DOHH2 (cell line): ENCODE results near the gene PGA3.
A peak's percentile ranks its signal among the peaks of the same experiment; 100 is the strongest.

Experiments
- H3F3A ChIP-seq: fragments of 200-600 bp; sonication (generic), shearing (Covaris generic); 2 replicates; pipeline ENCODE4 v1.6.0; 2016; ENCODE audit warnings: antibody characterized with exemption, mild to moderate bottlenecking; ENCODE audit not compliant: control insufficient read depth, insufficient read depth
- H3K27ac ChIP-seq: fragments of 200-600 bp; sonication (generic); 2 replicates; pipeline ENCODE4 v1.5.1; 2014; ENCODE audit warnings: low read depth, mild to moderate bottlenecking, low read length, moderate library complexity
- H3K27me3 ChIP-seq: fragments of 200-600 bp; sonication (generic); 2 replicates; pipeline ENCODE4 v1.6.1; 2014; ENCODE audit warnings: mild to moderate bottlenecking, low read length, mixed read lengths; ENCODE audit not compliant: control insufficient read depth
- H3K36me3 ChIP-seq: fragments of 200-600 bp; sonication (generic); 2 replicates; pipeline ENCODE4 v1.6.1; 2014; ENCODE audit warnings: mild to moderate bottlenecking, low read length, moderate library complexity, mixed read lengths; ENCODE audit not compliant: control insufficient read depth
- H3K4me1 ChIP-seq: fragments of 200-600 bp; sonication (generic); 2 replicates; pipeline ENCODE4 v1.6.1; 2014; ENCODE audit warnings: mild to moderate bottlenecking, low read length, mixed read lengths; ENCODE audit not compliant: control insufficient read depth
- H3K4me2 ChIP-seq: fragments of 200-600 bp; sonication (generic); 2 replicates; pipeline ENCODE4 v1.6.0; 2014; ENCODE audit warnings: mild to moderate bottlenecking, low read length, moderate library complexity
- H3K4me3 ChIP-seq: fragments of 200-600 bp; sonication (generic); 2 replicates; pipeline ENCODE4 v1.5.1; 2014; ENCODE audit warnings: mild to moderate bottlenecking, low read length, mixed read lengths
- H3K79me2 ChIP-seq: fragments of 200-600 bp; sonication (generic); 2 replicates; pipeline ENCODE4 v1.6.1; 2014; ENCODE audit warnings: mild to moderate bottlenecking, low read length, mixed read lengths; ENCODE audit not compliant: control insufficient read depth
- H3K9me2 ChIP-seq: fragments of 200-600 bp; sonication (generic); replicated peaks from 2 replicates; pipeline ENCODE4 v1.6.1; 2014; ENCODE audit warnings: mild to moderate bottlenecking, low read length, mixed read lengths; ENCODE audit not compliant: control insufficient read depth
- H3K9me3 ChIP-seq: fragments of 200-600 bp; sonication (generic); 2 replicates; pipeline ENCODE4 v1.6.1; 2014; ENCODE audit warnings: antibody characterized with exemption, low read length, mixed read lengths; ENCODE audit not compliant: control insufficient read depth, insufficient read depth
- H4K20me1 ChIP-seq: fragments of 200-600 bp; sonication (generic); 2 replicates; pipeline ENCODE4 v1.6.0; 2014; ENCODE audit warnings: low read depth, mild to moderate bottlenecking, antibody characterized with exemption, low read length, moderate library complexity; ENCODE audit not compliant: control insufficient read depth, insufficient read depth
- CTCF ChIP-seq: fragments of 200-600 bp; sonication (generic); IDR thresholded peaks from one replicate; pipeline ENCODE4 v1.5.1; 2014; ENCODE audit warnings: antibody characterized with exemption, mild to moderate bottlenecking, low read depth, low read length; ENCODE audit not compliant: poor library complexity, severe bottlenecking
- EZH2phosphoT487 ChIP-seq: fragments of 200-600 bp; sonication (generic); IDR thresholded peaks from 2 replicates; pipeline ENCODE4 v1.6.1; 2017; ENCODE audit warnings: borderline replicate concordance, mild to moderate bottlenecking, antibody characterized with exemption, low read length, moderate library complexity, mixed read lengths

PGA3 gene

GRCh38 chr11:61160487-61161189 lies 42.7 kb upstream of the PGA3 start:
- H3K27ac ChIP-seq, result peak overlapping the region; percentile 80
- peaks cover 49% of the 10 kb centered on the region for H3K4me1 ChIP-seq
- peaks cover 31% of the 10 kb centered on the region for H3K79me2 ChIP-seq
- TF ChIP-seq EZH2phosphoT487, result no peak
- TF ChIP-seq CTCF, result no peak
- peaks cover 3% of the 10 kb centered on the region for H3K36me3 ChIP-seq
- H3K4me3 ChIP-seq, result peak overlapping the region; percentile 80
- peak overlapping the region; percentile 88 for H3K4me2 ChIP-seq
- H3F3A ChIP-seq, result peaks cover 32% of the 10 kb centered on the region
- H3K9me2 ChIP-seq, result no peaks in the 10 kb centered on the region
- no peaks in the 10 kb centered on the region for H3K9me3 ChIP-seq
- H4K20me1 ChIP-seq, result no peaks in the 10 kb centered on the region
- no peaks in the 10 kb centered on the region for H3K27me3 ChIP-seq

- peaks cover 31% of the 10 kb centered on the region for H3K79me2 ChIP-seq
- peaks cover 49% of the 10 kb centered on the region for H3K4me1 ChIP-seq
- H3K4me3 ChIP-seq, result peak within 1 kb of the TSS; percentile 80
- no peaks in the 10 kb centered on the region for H3K9me3 ChIP-seq
- H3K9me2 ChIP-seq, result no peaks in the 10 kb centered on the region
- H3K36me3 ChIP-seq, result peaks cover 3% of the 10 kb centered on the region
- peak within 1 kb of the TSS; percentile 88 for H3K4me2 ChIP-seq
- H3F3A ChIP-seq, result peaks cover 32% of the 10 kb centered on the region
- H3K27ac ChIP-seq, result peak within 1 kb of the TSS; percentile 80
- H4K20me1 ChIP-seq, result no peaks in the 10 kb centered on the region
- H3K27me3 ChIP-seq, result no peaks in the 10 kb centered on the region
- TF ChIP-seq CTCF, result no peak
- no peak for TF ChIP-seq EZH2phosphoT487
These were observed 41.9 kb upstream of the PGA3 start, which contains the start of gene VPS37C for GRCh38 chr11:61161190-61162091. TSS of gene VPS37C (minus strand) at chr11:61161426. CDS start at chr11:61138829, 22,597 bp downstream.

GRCh38 chr11:61162092-61162941 lies 41.0 kb upstream of the PGA3 start:
- Histone ChIP-seq H3K4me1 (peaks cover 51% of the 10 kb centered on the region), H3K9me3 (no peaks in the 10 kb centered on the region)

More at GRCh38 chr11:61162092-61162941, 41.0 kb upstream of the PGA3 start:
- no peak for TF ChIP-seq CTCF
- no peak for TF ChIP-seq EZH2phosphoT487
- Histone ChIP-seq H3K27ac (peak overlapping the region; percentile 80), H3K4me3 (peak overlapping the region; percentile 80), H4K20me1 (no peaks in the 10 kb centered on the region), H3K27me3 (no peaks in the 10 kb centered on the region), H3K4me2 (peak overlapping the region; percentile 88), H3K79me2 (peaks cover 27% of the 10 kb centered on the region), H3K9me2 (no peaks in the 10 kb centered on the region), H3K36me3 (peaks cover 1% of the 10 kb centered on the region), H3F3A (peaks cover 32% of the 10 kb centered on the region)
